ENCODE results near the gene GALNT16. TPM values are rescaled to one million over a fixed set of nuclear protein-coding genes. Genes with fewer than 3 reads are reported as not detected.

Gene GALNT16
- total and polyA plus RNA-seq, 2 of the 8 experiments (the other 6 are each of a cell fraction or from before 2014, with no cell fraction given) = 5.4 to 6.3 TPM

DNA sequence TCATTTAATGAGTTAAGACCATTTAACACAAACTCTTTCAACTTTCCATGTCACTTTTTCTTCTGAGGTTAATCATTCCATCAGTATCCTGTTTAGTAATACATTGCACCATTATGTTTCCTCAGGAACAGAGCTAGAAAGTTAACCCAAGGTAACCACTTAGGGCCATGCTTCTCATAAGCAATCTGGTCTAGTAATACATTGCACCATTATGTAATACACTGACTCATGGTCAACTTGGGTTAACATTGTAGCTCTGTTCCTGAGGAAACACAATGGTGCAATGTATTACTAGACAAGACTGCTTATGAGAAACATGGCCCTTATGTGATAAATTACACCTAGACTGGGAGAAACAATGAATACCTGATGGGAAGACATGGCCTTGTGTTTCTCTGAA lies 116.5 kb downstream of the GALNT16 start:
- Histone ChIP-seq H2AK5ac (ENCODE audit: low read depth, low read length) (no peak overlapping the region), H3K23me2 (ENCODE audit: low read depth, low read length) (no peaks in the 10 kb centered on the region), H3K9me3 (ENCODE audit: insufficient read depth in 2 of 2, low read depth in 1 of 2, low read length in 1 of 2) (no peaks in the 10 kb centered on the region), H4K8ac (ENCODE audit: extremely low read depth, insufficient read depth, low read length) (no peak overlapping the region), H2BK120ac (replicated peaks; ENCODE audit: low read depth, low read length) (no peak overlapping the region), H2BK20ac (ENCODE audit: low read length) (no peak overlapping the region), H3K36me3 (ENCODE audit: control insufficient read depth in 2 of 4, insufficient read depth in 4 of 4, low read length in 3 of 4) (peaks cover 3 to 40% (median 28%) of the 10 kb centered on the region in 4 experiments; a peak in 7 of 8 replicates), H2BK5ac (ENCODE audit: low read depth, low read length) (no peak overlapping the region), H4K91ac (replicated peaks; ENCODE audit: insufficient read length, low read length) (no peak overlapping the region), H2AFZ (ENCODE audit: low read length) (no peak overlapping the region), H3K79me2 (ENCODE audit: control insufficient read depth in 1 of 2, insufficient read depth in 2 of 2, low read length in 2 of 2) (peaks cover 0 to 2% of the 10 kb centered on the region in 2 experiments; a peak in 1 of 4 replicates), H2BK12ac (ENCODE audit: low read depth, low read length) (no peak overlapping the region), H3K56ac (replicated peaks; ENCODE audit: insufficient read length, low read depth, low read length) (no peak overlapping the region), H3K4me3 (ENCODE audit: extremely low read depth in 1 of 4, insufficient read depth in 2 of 4, low read depth in 3 of 4, low read length in 4 of 4) (no peak overlapping the region), H3K4me1 (replicated peaks in 1 of 4; ENCODE audit: control insufficient read depth in 3 of 4, insufficient read depth in 4 of 4, low read length in 3 of 4) (no peaks in the 10 kb centered on the region), H3K27ac (ENCODE audit: low read depth, low read length) (no peak overlapping the region), H4K5ac (ENCODE audit: insufficient read length, low read depth, low read length) (no peak overlapping the region), H3K18ac (ENCODE audit: extremely low read depth, low read length) (no peak overlapping the region), H3K9ac (replicated peaks in 1 of 4; ENCODE audit: extremely low read depth in 1 of 4, low read depth in 3 of 4, low read length in 3 of 4) (no peak overlapping the region), H2BK15ac (ENCODE audit: low read length) (no peak overlapping the region), H3K23ac (ENCODE audit: insufficient read length) (no peak overlapping the region), H3K14ac (ENCODE audit: insufficient read length) (no peak overlapping the region), H3K79me1 (ENCODE audit: low read depth, low read length) (no peaks in the 10 kb centered on the region; the same call in 1 of the 2 replicates), H3K4ac (replicated peaks; ENCODE audit: insufficient read length, low read depth, low read length) (no peak overlapping the region), H4K20me1 (replicated peaks in 1 of 2; ENCODE audit: control insufficient read depth in 1 of 2, insufficient read depth in 2 of 2, low read length in 2 of 2) (peaks cover 0 to 3% of the 10 kb centered on the region in 2 experiments), H3K27me3 (replicated peaks in 1 of 4; ENCODE audit: control insufficient read depth in 3 of 4, extremely low read depth in 1 of 4, insufficient read depth in 3 of 4, low read length in 3 of 4) (no peaks in the 10 kb centered on the region), H3K4me2 (ENCODE audit: insufficient read depth in 1 of 2, low read depth in 2 of 2, low read length in 2 of 2) (no peak overlapping the region)
- POLR2A ChIA-PET (ENCODE audit: partially characterized antibody) = interaction anchor here (0.6 to 3.8 kb wide), 8 partner anchors 8 to 62 kb away, joined by 3 to 16 read pairs (median 6); partner anchors contain the start of genes ERH and SLC39A9
- no peak for FAIRE-seq
- CTCF ChIA-PET (ENCODE audit: partially characterized antibody) = interaction anchor here (0.6 to 1.5 kb wide), 8 partner anchors 13 to 247 kb away, joined by 3 to 7 read pairs (median 3); no protein-coding TSS in a partner anchor
- TF ChIP-seq YY1 (IDR thresholded peaks at IDR 0.05; ENCODE audit: low read depth, low read length) = no peak
- no peak for DNase-seq (ENCODE audit: low read depth in 1 of 2, low spot score in 2 of 2)

All from H1 (cell line).